NCI-H187 (cell line): ENCODE measurements around the gene AK8.

Source experiments
- DNase-seq, 2 experiments: peaks; one replicate each; lab custom pipeline; 2025; lab: John Stamatoyannopoulos, UW

The AK8 gene

GRCh38 chr9:132877824-132878694 lies at the start of gene AK8:
Gene AK8, minus strand, starts transcription at chr9:132878284. Its CDS starts 29 bp downstream, at chr9:132878255.
- DNase-seq = peak in 1 of 2 experiments; percentile 9

DNA sequence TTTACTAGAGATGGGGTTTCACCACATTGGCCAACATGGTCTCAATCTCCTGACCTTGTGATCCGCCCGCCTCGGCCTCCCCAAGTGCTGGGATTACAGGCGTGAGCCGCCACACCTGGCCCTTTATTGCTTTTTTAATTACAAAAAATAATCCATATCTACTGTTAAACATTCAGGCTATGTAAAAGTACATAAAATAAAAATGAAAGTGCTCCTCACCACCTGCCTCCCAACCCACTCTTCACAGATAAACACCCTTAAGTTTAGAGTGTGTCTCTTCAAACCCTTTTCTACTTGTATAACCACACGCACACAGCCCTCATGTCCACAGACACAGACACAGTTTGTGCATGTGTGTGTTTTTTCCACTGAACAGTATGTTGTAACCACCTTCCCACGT lies 49.6 kb upstream of the AK8 start:
- no peak for DNase-seq

DNA sequence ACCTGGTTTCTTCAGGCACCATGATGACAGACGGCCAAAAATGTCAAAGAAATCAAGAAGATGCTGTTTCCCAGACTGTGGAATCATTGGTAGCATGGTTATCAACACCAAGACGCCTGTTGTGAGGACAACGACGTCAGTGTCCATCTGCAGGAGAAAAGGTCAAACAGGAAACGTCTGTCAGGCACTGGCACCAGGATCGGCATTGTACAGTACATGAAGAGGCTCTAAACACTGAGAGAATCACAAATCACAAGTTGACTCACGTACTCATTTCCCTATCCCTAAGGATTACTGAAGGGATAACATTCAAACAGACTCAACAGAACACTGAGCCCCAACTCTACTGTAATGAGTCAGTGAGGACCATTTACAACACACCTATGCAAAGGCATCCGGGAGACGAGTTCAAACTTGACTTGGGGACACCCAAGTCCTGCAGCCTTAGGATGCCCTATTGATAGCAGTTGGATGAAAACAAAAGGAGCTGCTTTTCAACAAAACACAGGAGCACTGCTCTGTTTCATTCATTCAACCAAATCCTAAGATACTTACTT lies 45.3 kb upstream of the AK8 start:
- DNase-seq = no peak

GRCh38 chr9:132919614-132920268 lies 41.7 kb upstream of the AK8 start:
- DNase-seq = no peak

GRCh38 chr9:132914924-132915323 lies 36.8 kb upstream of the AK8 start:
- DNase-seq = no peak

- DNase-seq = no peak
Measured at GRCh38 chr9:132912131-132912530, 34.0 kb upstream of the AK8 start.

DNA sequence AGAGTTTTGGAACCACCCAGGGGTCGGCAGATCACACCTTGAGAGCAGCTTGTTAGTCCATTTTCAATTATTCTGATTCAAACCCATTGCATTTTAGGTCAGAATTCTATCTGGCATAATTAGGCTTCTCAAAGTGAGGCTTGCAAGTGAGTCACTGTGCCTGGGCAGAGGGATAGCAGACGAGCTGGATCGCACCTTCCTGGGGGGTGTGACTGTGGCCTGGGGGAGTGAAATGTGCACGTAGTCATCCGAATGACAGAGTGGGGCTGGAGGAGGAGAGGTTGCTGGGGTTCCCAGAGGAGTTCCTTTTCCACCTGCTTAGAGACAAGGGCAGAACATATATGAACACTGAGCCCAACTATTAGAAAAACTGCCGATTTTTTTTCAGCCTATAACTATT lies 32.3 kb upstream of the AK8 start:
- no peak for DNase-seq

- DNase-seq = no peak
Measured at GRCh38 chr9:132909311-132909710, 31.2 kb upstream of the AK8 start.

DNA sequence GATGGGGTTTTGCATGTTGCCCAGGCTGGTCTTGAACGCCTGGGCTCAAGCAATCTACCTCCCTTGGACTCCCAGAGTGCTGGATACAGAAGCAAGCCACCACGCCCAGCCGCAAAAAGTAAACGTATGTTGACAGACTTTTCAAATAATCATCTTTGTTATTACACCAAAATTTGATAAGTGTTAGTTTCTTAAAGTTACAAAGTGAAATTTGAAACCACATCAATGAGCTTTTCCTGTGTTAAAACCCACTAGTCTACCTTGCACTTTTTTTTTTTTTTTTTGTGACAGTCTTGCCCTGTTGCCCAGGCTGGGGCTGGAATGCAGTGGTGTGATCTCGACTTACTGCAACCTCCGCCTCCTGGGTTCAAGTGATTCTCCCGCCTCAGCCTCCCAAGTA lies 30.6 kb upstream of the AK8 start:
- no peak for DNase-seq

DNA sequence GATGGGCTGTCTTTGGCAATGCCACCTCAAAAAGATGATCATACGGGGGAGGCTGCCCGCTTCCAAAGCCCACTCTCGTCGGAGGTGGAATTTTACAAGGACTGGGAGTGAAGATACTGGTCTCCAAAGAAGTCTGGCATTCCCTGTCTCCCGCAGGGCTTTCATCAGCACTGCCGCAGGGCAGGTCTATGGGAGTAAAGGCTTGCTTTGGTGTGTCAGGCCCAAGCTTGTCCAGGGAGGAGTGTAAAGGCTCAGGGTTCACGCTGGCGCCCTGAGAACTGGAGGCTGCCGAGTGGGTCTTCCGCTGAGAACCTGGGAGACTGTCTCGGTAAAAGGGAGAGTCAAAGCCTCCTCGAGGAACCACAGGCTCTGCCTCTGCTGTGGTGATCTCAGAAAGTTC lies 27.6 kb upstream of the AK8 start:
- no peak for DNase-seq

- DNase-seq = no peak
Measured at GRCh38 chr9:132903574-132904492, 25.7 kb upstream of the AK8 start.

- peak in 1 of 2 experiments; percentile 4 for DNase-seq
Measured at GRCh38 chr9:132901858-132902831, 24.1 kb upstream of the AK8 start.

- DNase-seq = no peak
Measured at GRCh38 chr9:132898051-132898450, 20.0 kb upstream of the AK8 start.

DNA sequence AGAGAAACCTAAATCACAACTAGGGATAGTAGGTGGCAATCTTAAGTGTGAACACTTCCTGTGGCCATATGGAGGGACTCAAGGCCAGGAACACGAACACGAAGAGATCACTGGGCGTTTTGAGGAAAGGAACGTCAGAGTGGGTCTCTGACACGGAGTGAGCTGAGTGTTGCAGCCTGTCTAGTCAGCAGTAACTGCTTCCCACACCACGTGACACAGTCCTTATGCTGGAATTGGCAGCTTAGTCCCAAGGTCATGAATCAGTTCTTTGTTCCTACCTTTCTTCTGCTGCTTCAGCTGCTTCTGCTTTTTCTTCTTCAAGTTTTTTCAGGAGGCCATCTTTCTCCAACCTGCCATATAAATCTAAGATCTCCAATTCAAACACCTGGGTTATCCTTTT lies 18.8 kb upstream of the AK8 start:
- DNase-seq = no peak

DNA sequence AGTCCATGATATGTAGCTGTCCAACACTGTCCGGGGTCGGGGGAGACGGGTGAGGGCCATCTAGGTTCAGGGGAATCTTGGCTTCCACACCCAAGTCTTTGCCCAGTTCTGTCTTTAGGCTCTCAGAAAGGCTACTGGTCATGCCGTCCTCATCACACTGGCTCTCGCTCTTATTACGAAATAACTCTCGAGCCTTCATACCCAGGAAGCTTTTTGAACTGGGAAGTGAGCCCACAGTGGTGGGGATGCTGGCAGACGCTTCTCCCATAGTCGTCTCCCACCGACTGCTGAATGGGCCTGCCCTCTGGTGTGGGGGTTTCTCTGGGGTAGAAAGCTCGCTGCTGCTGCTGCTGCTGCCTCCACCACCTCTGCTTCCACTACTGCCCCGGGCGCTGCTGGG lies 18.2 kb upstream of the AK8 start:
- DNase-seq = no peak

DNA sequence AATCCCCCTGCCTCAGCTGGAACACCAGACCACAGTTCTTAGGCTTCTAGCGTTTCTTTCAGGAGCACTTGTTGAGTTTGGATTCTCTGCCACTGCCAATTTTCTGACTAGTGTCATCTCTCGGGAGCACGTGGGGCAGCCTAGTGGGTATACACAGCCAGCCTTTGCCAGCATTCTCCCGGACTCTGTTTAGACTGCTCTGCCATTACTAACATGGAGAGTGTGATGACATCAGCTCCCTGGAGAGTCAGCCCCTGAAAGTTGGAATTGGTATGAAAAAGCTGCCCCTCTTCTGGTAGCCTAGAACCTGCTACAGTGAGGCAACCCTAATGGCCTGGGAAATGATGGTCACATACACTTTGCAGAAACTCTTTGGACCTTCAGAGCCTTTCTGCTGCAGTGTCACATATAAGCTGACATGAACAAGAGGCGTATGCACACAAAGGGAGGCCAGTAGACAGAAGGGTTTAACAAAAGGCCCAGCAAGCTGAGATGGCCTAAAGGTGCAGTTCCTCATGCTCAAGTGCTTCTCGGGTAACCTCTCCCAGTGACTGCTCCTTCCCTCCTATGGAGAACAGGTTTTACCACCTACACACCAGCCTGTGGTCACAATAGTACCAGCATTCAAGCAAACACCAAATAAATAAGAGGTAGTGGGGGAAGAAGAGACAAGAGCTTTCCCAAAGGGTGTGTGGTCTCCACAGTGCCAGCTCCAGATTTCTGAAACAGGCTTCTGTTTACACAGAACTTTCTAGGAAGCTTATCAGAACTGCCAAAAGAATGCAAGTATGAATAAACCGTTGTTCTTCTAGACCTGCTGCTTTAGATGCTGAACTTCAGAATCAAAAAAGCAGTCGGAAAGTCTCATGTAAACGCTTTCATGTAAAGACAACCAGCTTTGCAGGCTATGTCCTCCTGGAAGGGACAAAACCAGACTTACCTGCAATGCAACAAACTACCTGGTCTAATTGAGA lies 17.1 kb upstream of the AK8 start:
- DNase-seq = no peak

- no peak for DNase-seq
Measured at GRCh38 chr9:132894346-132894745, 16.3 kb upstream of the AK8 start.

DNA sequence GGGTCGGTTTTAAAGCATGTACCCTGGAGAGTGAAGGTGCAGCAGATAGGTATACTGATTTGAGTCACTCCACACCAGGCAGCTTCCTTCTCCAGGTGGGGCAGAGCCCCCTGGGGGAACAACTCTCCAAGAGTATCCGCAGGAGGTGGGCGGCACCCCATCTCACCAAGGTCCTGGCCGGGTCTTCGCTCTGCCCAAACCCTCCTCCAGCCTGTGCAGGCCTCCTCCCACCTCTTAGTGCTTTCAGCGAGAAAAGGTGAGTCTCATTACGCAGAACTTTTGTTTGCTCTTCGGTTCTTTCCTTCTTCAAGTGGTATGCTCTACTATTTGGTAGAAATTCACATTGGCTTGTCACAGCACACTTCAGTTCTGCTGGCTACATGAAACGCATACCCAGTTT lies 14.3 kb upstream of the AK8 start:
- DNase-seq = no peak

- DNase-seq = no peak
Measured at GRCh38 chr9:132888151-132888550, 10.1 kb upstream of the AK8 start.
